ENCODE measurements around the gene TACSTD2. TPM values are rescaled to one million over a fixed set of nuclear protein-coding genes. Genes with fewer than 3 reads are reported as not detected.
"Not testable (repeated sequence)": the region's sequence is repeated elsewhere in the genome, so short reads cannot be mapped to it uniquely, and the experiment has no call there.

TACSTD2 gene
- total RNA-seq, 2 experiments from 2014 or later: 0.07 to 0.11 TPM

DNA sequence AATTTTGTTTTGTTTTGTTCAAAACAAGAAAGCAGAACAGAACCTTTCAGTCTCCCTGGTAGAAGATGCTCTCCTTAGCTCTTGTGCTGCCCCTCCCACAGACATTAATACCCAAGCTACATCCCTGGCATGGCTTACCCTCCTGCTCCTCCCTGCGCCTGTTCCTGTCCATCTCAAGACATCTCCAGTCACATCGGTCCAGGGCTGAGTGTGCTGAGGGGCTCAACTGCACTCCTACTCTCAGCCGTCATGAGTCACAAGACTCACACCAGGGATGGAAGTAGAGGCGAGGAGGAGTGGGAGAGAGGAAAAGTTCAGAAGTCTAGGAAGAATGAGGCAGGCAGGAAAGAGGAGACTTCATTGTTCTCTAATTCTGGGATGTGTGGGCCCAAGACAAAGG is 9.2 kb upstream of the TACSTD2 start:
- H3K27me3 Mint-ChIP-seq: peaks cover 29% of the 10 kb centered on the region
- H3K9me3 Mint-ChIP-seq (ENCODE audit: low read depth): no peaks in the 10 kb centered on the region
- no peak overlapping the region for H3K27ac Mint-ChIP-seq
- intact Hi-C loops (cut with DNase I, micrococcal nuclease): no loop called here
- peaks cover 11% of the 10 kb centered on the region for H3K4me1 Mint-ChIP-seq
- CTCF ChIA-PET: no interaction called here
- POLR2A ChIA-PET: no interaction called here
- DNase-seq (no peak), ATAC-seq (no peak)
- H3K36me3 Mint-ChIP-seq (ENCODE audit: low read depth): no peaks in the 10 kb centered on the region
- no peak overlapping the region for H3K4me3 Mint-ChIP-seq

GRCh38 chr1:58585581-58586151 is 8.6 kb upstream of the TACSTD2 start:
- intact Hi-C loops (cut with DNase I, micrococcal nuclease): no loop called here
- H3K4me1 Mint-ChIP-seq: peaks cover 11% of the 10 kb centered on the region
- H3K27me3 Mint-ChIP-seq: peaks cover 32% of the 10 kb centered on the region
- H3K4me3 Mint-ChIP-seq: no peak overlapping the region
- no peaks in the 10 kb centered on the region for H3K9me3 Mint-ChIP-seq (ENCODE audit: low read depth)
- CTCF ChIA-PET: no interaction called here
- DNase-seq (no peak), ATAC-seq (no peak)
- H3K27ac Mint-ChIP-seq: no peak overlapping the region
- no peaks in the 10 kb centered on the region for H3K36me3 Mint-ChIP-seq (ENCODE audit: low read depth)
- POLR2A ChIA-PET: no interaction called here

DNA sequence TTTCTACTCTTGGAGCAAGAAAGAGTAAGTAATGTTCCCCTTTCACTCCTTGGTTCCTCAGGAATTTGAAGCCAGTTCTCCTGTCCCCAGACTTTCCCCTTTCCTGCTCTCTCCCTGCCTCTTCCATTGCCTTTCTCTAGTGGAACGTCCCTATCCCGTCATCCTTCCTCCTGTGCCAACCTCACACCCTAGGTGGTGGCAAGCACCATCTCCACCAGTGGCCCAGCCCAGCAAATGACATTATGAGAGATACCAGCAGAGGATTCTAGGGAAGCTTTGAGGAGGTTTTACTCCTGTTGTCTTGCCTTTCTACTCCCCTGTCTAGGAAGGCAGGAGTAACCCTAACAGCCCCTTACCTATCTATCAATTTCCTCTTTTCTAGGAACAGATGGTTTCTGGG is 8.1 kb upstream of the TACSTD2 start:
- ATAC-seq (no peak), DNase-seq (no peak)
- ChIA-PET POLR2A (no interaction called here), CTCF (no interaction called here)
- Mint-ChIP-seq H3K27me3 (peaks cover 33% of the 10 kb centered on the region), H3K27ac (no peak overlapping the region), H3K36me3 (ENCODE audit: low read depth) (no peaks in the 10 kb centered on the region), H3K4me1 (peaks cover 11% of the 10 kb centered on the region), H3K4me3 (no peak overlapping the region), H3K9me3 (ENCODE audit: low read depth) (no peaks in the 10 kb centered on the region)
- intact Hi-C loops (cut with DNase I, micrococcal nuclease): no loop called here

GRCh38 chr1:58584082-58584895 is 7.2 kb upstream of the TACSTD2 start:
- intact Hi-C loops (cut with DNase I, micrococcal nuclease): loop anchor here in 1 of 2 experiments (1.0 kb wide), 1 partner anchor 11 kb away; no protein-coding TSS in a partner anchor
- ChIA-PET CTCF (interaction anchor here (0.7 kb wide), 2 partner anchors 40 to 68 kb away, joined by 3 read pairs; no protein-coding TSS in a partner anchor), POLR2A (no interaction called here)
- Mint-ChIP-seq H3K36me3 (ENCODE audit: low read depth) (no peaks in the 10 kb centered on the region), H3K4me1 (peaks cover 11% of the 10 kb centered on the region), H3K9me3 (ENCODE audit: low read depth) (no peaks in the 10 kb centered on the region), H3K4me3 (no peak overlapping the region), H3K27ac (no peak overlapping the region), H3K27me3 (peaks cover 41% of the 10 kb centered on the region)
- peak; percentile 83 for ATAC-seq
- no peak for DNase-seq

DNA sequence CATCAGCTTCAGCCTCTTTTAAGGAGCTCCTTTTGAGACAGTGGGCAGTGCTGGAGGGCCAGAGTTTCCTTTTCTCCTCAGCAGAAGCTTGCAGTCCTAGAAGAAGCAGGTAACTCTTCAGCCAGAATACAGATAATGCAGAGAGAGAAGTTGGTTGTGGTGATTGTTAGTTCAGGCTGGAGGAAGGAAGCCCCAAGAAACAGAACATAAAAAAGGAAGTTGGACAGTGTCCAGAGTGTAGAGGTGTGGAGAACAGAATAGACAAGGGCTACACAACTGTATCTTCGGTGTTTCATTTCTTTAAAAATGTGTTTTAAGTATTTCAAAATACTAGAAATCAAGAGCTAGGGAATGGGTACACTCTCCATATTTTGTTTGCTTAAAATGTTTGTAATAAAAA is 6.4 kb upstream of the TACSTD2 start:
- intact Hi-C loops (cut with DNase I, micrococcal nuclease): no loop called here
- CTCF ChIA-PET: interaction anchor here (0.7 to 0.8 kb wide), 2 partner anchors 43 to 69 kb away, joined by 3 read pairs; no protein-coding TSS in a partner anchor
- peaks cover 41% of the 10 kb centered on the region for H3K27me3 Mint-ChIP-seq

DNA sequence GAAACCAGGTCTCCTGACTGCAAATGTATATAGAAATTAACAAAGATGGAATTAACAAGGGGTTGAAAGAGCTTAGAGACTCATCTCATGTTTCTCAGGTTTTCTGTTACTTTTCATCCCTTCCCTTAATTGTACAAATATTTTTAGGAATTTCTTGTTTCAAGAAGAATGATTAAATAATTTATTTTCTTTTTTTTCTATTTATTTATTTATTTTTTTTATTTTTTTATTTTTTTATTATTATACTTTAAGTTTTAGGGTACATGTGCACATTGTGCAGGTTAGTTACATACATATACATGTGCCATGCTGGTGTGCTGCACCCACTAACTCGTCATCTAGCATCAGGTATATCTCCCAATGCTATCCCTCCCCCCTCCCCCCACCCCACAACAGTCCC is 5.1 kb upstream of the TACSTD2 start:
- H3K27ac Mint-ChIP-seq; intact Hi-C loops (cut with DNase I, micrococcal nuclease); H3K9me3 Mint-ChIP-seq (ENCODE audit: low read depth); CTCF ChIA-PET; H3K36me3 Mint-ChIP-seq (ENCODE audit: low read depth); DNase-seq; H3K4me3 Mint-ChIP-seq; POLR2A ChIA-PET; ATAC-seq: not testable (repeated sequence)
- Mint-ChIP-seq H3K27me3 (peaks cover 52% of the 10 kb centered on the region), H3K4me1 (peaks cover 21% of the 10 kb centered on the region)

More for the DNA sequence above, 6.4 kb upstream of the TACSTD2 start:
- POLR2A ChIA-PET: no interaction called here
- Mint-ChIP-seq H3K9me3 (ENCODE audit: low read depth) (no peaks in the 10 kb centered on the region), H3K4me3 (no peak overlapping the region), H3K4me1 (peaks cover 11% of the 10 kb centered on the region), H3K27ac (no peak overlapping the region), H3K36me3 (ENCODE audit: low read depth) (no peaks in the 10 kb centered on the region)
- ATAC-seq: no peak
- no peak for DNase-seq

- Mint-ChIP-seq H3K9me3 (ENCODE audit: low read depth) (no peaks in the 10 kb centered on the region), H3K27ac (no peak overlapping the region), H3K4me1 (peaks cover 21% of the 10 kb centered on the region), H3K27me3 (peaks cover 50% of the 10 kb centered on the region), H3K36me3 (ENCODE audit: low read depth) (no peaks in the 10 kb centered on the region), H3K4me3 (no peak overlapping the region)
- ATAC-seq (no peak), DNase-seq (no peak)
- POLR2A ChIA-PET: no interaction called here
- intact Hi-C loops (cut with DNase I, micrococcal nuclease): no loop called here
- CTCF ChIA-PET: no interaction called here
Measured at GRCh38 chr1:58581641-58582040, 4.6 kb upstream of the TACSTD2 start.

GRCh38 chr1:58580186-58580585 is 3.1 kb upstream of the TACSTD2 start:
- H3K27me3 Mint-ChIP-seq: peaks cover 50% of the 10 kb centered on the region
- DNase-seq: no peak
- no peak for ATAC-seq
- ChIA-PET POLR2A (no interaction called here), CTCF (interaction anchor here (0.9 kb wide), 1 partner anchor 263 kb away, joined by 4 read pairs; no protein-coding TSS in a partner anchor)
- intact Hi-C loops (cut with DNase I, micrococcal nuclease): no loop called here
- no peak overlapping the region for H3K27ac Mint-ChIP-seq
- H3K36me3 Mint-ChIP-seq (ENCODE audit: low read depth): no peaks in the 10 kb centered on the region
- H3K4me1 Mint-ChIP-seq: peaks cover 34% of the 10 kb centered on the region
- H3K4me3 Mint-ChIP-seq: no peak overlapping the region
- H3K9me3 Mint-ChIP-seq (ENCODE audit: low read depth): no peaks in the 10 kb centered on the region

DNA sequence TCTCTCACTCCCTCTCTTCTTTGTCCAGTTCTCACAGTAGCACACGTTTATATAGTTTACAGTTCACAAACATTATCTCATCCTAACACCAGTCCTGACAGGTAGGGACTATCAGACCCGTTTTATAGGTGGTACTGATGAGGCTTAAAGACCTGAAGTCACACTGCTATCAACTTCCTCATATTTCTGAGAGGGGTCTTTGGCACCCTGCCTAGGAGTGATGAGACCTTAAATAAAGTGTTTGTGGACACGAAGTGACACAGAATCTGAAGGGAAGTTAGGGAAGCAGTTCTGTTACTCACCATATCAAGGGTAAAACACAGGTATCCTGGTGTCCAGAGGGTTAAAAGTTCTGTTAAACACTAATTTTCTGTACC is 590 bp upstream of the TACSTD2 start:
- Mint-ChIP-seq H3K27ac (no peak overlapping the region), H3K9me3 (ENCODE audit: low read depth) (no peaks in the 10 kb centered on the region), H3K27me3 (peaks cover 56% of the 10 kb centered on the region), H3K4me1 (peaks cover 38% of the 10 kb centered on the region), H3K36me3 (ENCODE audit: low read depth) (no peaks in the 10 kb centered on the region), H3K4me3 (peak overlapping the region; percentile 30)
- no peak for DNase-seq
- intact Hi-C loops (cut with DNase I, micrococcal nuclease): no loop called here
- CTCF ChIA-PET: interaction anchor here (1.1 kb wide), 1 partner anchor 75 kb away, joined by 3 read pairs; no protein-coding TSS in a partner anchor
- POLR2A ChIA-PET: no interaction called here
- no peak for ATAC-seq

GRCh38 chr1:58576325-58576726 is 726 bp downstream of the TACSTD2 start:
- Mint-ChIP-seq H3K4me3 (peak overlapping the region; percentile 45), H3K36me3 (ENCODE audit: low read depth) (no peaks in the 10 kb centered on the region), H3K27me3 (peaks cover 65% of the 10 kb centered on the region), H3K27ac (no peak overlapping the region), H3K9me3 (ENCODE audit: low read depth) (no peaks in the 10 kb centered on the region), H3K4me1 (peaks cover 38% of the 10 kb centered on the region)
- peak; percentile 5 for ATAC-seq
- peak; percentile 46 for DNase-seq
- CTCF ChIA-PET: interaction anchor here (0.8 kb wide), 1 partner anchor 1001 kb away, joined by 3 read pairs; no protein-coding TSS in a partner anchor
- POLR2A ChIA-PET: no interaction called here
- intact Hi-C loops (cut with DNase I, micrococcal nuclease): no loop called here

DNA sequence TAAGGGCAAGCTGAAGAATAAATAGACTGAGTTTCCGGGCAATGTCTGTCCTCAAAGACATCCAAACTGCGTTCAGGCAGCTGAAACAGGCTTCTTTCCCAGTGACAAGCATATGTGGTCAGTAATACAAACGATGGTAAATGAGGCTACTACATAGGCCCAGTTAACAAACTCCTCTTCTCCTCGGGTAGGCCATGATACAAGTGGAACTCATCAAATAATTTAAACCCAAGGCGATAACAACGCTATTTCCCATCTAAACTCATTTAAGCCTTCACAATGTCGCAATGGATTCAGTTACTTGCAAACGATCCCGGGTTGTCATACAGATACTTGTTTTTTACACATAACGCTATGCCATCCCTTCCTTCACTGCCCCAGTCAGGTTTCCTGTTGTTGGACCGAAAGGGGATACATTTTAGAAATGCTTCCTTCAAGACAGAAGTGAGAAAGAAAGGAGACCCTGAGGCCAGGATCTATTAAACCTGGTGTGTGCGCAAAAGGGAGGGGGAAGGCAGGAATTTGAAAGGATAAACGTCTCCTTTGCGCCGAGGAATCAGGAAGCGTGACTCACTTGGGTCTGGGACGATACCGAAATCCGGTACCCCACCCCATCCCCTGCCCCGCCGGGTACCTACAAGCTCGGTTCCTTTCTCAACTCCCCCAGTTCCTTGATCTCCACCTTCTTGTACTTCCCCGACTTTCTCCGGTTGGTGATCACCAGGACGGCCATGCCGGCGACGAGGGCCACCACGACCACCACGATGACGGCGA is 1.3 kb downstream of the TACSTD2 start:
- Mint-ChIP-seq H3K27ac (no peak overlapping the region), H3K36me3 (ENCODE audit: low read depth) (no peaks in the 10 kb centered on the region), H3K9me3 (ENCODE audit: low read depth) (no peaks in the 10 kb centered on the region), H3K4me1 (peaks cover 38% of the 10 kb centered on the region), H3K4me3 (peak overlapping the region; percentile 45), H3K27me3 (peaks cover 63% of the 10 kb centered on the region)
- POLR2A ChIA-PET: no interaction called here
- CTCF ChIA-PET: interaction anchor here (0.8 to 1.6 kb wide), 2 partner anchors 76 to 1002 kb away, joined by 3 read pairs; no protein-coding TSS in a partner anchor
- DNase-seq: no peak
- intact Hi-C loops (cut with DNase I, micrococcal nuclease): no loop called here
- ATAC-seq: no peak
